Measurements from ENCODE around the gene PRKAG2.

DNA sequence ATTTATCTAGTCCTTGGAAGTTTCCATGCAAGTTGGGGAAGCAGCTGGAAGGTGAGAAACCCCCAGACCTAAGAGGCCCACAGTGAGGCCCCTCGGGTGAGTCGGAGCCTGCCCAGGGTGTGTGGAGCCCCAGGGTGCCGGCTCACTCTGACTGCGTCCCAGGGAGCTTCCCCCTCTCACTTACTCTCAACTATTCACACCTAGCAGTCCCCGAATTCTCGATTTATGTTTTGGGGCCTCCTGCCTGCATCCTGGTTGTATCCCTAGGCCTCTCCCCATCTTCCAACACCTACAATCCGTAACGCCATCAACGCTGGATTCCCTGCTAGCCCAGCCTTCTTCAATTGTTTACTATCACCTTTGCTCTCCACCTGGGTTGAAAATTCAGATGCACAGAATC lies 63.9 kb downstream of the PRKAG2 start:
- TF ChIP-seq, protein P1, sequence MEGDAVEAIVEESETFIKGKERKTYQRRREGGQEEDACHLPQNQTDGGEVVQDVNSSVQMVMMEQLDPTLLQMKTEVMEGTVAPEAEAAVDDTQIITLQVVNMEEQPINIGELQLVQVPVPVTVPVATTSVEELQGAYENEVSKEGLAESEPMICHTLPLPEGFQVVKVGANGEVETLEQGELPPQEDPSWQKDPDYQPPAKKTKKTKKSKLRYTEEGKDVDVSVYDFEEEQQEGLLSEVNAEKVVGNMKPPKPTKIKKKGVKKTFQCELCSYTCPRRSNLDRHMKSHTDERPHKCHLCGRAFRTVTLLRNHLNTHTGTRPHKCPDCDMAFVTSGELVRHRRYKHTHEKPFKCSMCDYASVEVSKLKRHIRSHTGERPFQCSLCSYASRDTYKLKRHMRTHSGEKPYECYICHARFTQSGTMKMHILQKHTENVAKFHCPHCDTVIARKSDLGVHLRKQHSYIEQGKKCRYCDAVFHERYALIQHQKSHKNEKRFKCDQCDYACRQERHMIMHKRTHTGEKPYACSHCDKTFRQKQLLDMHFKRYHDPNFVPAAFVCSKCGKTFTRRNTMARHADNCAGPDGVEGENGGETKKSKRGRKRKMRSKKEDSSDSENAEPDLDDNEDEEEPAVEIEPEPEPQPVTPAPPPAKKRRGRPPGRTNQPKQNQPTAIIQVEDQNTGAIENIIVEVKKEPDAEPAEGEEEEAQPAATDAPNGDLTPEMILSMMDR (IDR thresholded peaks at IDR 0.05), result no peak
- TF ChIP-seq POLR2A (IDR thresholded peaks at IDR 0.05), result no peak

All from lower leg skin (tissue), 3 donors.